HTERT RPE-1 (cell line): ENCODE measurements around the gene HBE1.
"Not testable (repeated sequence)": the region's sequence is repeated elsewhere in the genome, so short reads cannot be mapped to it uniquely, and the experiment has no call there.

Source experiments
- in situ Hi-C: fragments of 300-500 bp; cut with MboI; formaldehyde crosslinking; loops from 4 replicates; pipeline ENCODE4 v1.14.3; 2020; ENCODE audit warnings: low sequenced_read_pairs

The HBE1 gene

DNA sequence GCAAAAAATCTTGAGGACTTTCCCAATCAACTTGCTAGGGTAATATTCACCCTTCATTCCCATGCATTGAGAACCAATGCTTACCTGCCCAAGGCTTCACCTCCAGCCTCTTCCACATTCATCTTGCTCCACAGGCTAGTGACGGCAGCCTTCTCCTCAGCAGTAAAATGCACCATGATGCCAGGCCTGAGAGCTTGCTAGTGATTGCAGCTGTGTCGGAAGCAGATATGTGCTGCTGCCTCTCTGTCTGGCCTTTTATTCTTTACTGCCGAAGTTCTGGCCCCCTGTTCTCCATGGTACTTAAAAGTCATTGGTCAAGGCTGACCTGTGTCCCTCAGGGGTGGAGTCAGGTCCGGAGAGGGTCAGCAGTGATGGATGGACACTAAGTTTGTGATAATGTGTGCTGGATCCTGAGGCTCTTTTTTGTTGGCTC lies at the start of gene HBE1:
HBE1 (minus strand) TSS at position 231 of the 433 bp plus-strand sequence; CDS start at position 176, 55 bp downstream.
- in situ Hi-C loops = no loop called here

DNA sequence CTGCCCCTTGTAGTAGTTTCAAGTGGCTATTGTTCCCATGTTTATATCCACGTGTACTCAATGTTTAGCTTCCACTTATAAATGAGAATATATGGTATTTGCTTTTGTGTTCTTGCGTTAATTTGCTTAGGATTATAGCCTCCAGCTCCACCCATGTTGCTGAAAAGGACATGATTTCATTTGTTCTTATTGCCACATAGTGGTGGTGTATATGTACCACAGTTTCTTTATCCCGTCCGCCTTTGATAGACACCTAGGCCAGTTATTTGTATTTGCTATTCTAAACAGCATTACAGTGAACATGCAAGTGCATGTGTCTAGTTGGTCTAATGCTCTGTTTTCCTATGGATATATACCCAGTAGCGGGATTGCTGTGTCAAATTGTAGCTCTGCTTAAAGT lies 47.5 kb upstream of the HBE1 start:
- in situ Hi-C loops = no loop called here

DNA sequence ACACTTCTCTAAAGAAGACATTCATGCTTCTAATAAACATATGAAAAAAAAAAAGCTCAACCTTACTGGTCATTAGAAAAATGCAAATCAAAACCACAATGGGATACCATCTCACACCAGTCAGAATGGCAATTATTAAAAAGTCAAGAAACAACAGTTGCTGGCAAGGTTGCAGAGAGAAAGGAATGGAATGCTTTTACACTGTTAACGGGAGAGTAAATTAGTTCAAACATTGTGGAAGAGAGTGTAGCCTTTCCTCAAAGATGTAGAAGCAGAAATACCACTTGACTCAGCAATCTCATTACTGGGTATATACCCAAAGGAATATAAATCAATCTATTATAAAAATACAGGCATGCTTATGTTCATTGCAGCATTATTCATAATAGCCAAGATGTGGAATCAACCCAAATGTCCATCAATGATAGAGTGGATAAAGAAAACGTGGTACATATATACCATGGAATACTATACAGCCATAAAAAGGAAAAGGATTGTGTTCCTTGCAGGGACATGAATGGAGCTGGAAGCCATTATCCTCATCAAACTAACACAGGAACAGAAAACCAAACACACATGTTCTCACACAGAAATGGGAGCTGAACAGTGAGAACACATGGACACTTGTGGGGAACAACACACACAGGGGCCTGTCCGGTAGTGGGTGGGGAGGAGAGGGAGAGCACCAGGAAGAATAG lies 43.7 kb upstream of the HBE1 start:
- in situ Hi-C loops = not testable (repeated sequence)

DNA sequence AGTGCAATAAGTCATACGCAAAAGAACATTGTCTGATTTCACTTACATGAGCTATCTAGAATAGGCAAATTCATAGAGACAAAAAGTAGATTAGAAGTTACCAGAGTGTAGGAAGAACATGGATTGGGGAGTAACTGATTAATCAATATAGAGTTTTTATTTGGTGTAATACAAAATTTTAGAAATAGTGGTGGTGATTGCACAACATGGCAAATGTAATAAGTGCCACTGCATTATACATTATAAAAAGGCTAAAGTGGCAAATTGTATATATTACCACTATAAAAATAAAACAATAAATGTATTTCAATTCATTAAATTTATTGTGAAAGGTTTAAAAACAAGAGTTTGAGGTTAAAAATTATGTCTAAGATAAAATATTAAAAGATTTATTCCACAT lies 40.7 kb upstream of the HBE1 start:
- in situ Hi-C loops = no loop called here

DNA sequence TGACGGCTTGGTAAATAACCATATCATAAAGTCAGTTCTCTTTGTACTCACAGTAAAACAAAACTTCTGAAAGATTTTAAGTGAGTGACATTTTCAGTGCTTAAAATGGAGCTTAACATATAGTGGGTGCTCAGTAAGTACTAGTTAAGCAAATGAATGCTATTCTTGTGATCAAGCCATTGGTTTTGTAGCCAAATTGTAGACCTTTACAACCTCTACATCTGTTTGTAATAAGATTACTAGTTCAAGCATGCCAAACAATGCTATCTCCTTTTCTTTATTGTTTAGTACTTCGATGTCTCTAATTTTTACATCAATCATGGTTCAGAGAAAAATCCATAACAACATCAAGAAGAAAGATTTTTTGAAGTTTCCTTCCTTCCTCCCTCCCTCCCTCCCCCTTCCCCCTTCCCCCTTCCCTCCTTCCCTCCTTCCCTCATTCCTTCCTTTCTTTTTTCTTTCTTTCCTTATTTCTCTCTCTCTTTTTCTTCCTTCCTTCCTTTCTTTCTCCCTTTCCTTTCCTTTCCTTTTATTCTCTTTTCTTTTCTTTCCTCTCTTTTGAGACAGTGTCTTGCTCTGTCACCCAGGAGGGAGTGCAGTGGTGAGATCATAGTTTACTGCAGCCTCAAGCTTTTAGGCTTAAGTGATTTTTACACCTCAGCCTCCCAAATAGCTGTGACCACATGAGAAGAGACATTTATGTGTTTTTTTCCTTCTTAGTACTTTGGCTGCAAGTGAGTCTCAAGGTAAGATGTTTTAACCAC lies 37.7 kb upstream of the HBE1 start:
- in situ Hi-C loops = no loop called here

DNA sequence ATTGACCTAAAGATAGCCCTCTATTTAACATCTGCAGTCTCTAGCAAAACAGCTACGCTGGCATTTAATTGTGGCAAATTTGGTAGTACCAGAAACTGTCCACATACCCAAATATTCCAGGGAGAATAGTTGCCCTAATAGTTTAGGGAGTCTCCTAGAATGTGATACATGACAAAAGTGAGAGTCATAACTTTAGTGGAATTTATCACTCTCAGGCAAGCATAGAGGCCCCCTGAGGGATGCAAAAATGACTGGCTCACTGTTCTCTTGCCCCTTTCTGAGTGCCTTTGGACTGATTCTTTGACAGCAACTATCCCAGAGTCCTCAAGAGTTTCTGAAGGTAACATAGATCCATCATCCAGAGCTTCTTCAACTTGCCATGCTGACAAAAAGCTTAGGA lies 34.3 kb upstream of the HBE1 start:
- in situ Hi-C loops = no loop called here

DNA sequence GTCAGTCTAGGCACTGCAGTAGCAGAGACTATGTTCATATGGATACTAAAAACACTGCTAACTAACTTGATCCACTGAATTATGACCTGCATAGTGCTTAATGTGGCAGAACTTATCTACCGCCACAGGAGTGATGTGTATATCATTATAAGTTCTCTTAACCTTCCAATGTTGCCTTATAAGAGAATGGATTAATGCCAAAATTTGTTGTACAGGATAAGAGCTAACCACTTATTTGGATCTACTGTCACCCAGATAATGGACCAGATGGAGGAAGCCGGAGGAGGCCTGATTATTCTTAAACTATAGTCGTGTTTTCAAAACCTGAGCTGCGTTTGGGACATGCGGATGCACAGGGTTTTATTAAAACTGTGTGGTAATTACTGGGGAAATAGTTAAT lies 33.9 kb upstream of the HBE1 start:
- in situ Hi-C loops = no loop called here

DNA sequence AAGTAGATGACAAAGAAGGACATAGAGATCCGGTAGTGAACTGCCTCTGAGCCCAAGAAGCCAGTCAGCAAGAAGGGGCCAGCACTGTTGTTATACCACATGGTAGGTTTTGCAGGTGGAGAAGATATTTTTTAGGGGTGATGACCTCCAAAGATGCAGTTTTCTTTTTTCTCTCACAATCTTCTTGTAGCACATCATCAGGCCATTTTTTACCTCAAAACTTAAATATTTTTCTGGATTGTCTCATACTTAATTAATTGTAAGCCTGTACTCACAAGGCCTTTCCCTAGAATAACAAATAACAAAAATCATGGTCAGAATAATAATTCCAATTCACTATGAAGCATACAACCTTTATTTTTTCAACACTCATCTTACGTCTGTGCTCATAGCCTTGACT lies 32.1 kb upstream of the HBE1 start, which contains the start of gene OR51B4:
OR51B4 (minus strand) TSS at position 101 of the 400 bp plus-strand sequence; CDS start at position 101, 0 bp downstream.
- in situ Hi-C loops = no loop called here

DNA sequence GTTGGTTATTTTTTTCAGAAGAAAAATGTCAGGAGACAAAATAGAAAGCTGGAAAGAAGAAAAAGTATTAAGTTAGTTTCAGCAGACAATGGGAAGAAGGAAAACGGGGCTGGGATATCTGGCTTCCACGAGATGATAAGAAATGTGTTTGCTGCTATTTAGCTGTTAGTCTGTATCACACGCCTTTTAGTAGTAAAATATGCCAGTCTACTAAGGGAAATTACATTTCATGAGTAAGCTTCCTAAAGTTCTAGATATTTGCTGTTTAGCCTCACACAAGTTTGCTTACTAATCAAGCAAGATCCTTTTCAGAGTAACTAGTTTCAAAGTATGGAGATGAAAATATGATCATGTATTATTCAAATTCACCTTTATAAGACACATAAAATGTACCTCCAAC lies 30.5 kb upstream of the HBE1 start:
- in situ Hi-C loops = no loop called here

DNA sequence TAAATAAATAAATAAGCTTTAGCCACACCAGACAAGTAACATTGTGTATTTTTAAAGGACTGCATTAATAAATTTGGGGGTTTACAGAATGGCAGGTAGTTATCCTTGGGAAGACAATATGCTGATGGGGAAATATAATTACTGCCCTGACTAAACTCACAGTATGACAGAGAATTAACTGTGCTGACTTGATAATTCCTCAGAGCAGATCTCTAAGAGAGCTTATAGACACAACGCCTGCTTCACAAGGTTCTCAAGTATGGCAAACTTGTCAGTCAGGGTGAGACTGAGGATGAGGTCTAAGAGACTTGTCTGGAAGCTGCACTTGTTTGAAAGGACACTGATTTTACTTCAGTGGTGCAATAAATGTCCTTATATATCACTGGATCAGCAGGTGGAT lies 28.7 kb upstream of the HBE1 start:
- in situ Hi-C loops = no loop called here

DNA sequence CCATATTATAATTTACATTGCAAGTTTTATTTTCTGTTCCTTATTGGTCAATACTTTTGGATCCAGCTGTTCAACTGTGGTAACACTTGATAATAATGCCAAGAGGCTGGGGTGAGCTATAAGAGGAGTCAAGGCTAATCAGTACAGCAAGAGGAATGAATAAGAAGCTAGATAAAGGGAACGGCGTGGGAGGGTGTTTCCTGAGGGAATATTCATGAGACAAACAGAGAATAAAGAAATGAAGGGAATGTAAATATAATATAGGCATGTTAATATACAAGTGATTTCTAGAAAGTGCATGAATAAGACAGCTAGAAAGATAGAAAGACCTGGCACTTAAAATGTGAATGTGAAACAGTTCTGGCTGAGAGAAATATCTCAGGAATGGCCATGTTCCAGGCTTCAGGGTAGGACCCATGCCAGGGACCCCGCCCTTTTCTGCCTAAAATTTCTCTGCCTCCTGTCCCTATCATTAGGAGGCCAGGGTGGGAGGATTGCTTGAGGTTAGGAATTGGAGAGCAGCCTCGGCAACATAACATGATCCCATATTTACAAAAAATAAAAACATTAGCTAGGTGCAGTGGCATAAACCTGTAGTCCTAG lies 28.1 kb upstream of the HBE1 start:
- in situ Hi-C loops = no loop called here

DNA sequence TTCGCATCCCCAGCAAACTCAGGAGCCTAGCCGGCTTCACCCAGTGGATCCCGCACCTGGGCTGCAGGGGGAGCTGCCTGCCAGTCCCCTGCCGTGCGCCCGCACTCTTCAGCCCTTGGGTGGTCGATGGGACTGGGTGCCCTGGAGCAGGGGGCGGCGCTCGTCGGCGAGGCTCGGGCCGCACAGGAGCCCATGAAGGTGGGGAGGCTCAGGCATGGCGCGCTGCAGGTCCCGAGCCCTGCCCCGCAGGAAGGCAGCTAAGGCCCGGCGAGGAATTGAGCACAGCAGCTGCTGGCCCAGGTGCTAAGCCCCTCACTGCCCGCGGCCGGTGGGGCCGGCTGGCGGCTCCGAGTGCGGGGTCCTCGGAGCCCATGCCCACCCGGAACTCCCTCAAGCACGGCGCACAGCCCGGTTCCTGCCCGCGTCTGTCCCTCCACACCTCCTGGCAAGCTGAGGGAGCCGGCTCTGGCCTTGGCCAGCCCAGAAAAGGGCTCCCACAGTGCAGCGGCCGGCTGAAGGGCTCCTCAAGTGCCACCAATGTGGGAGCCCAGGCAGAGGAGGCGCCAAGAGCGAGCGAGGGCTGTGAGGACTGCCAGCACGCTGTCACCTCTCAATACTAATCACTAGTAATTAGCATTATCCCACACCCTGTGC lies 24.7 kb upstream of the HBE1 start:
- in situ Hi-C loops = not testable (repeated sequence)

DNA sequence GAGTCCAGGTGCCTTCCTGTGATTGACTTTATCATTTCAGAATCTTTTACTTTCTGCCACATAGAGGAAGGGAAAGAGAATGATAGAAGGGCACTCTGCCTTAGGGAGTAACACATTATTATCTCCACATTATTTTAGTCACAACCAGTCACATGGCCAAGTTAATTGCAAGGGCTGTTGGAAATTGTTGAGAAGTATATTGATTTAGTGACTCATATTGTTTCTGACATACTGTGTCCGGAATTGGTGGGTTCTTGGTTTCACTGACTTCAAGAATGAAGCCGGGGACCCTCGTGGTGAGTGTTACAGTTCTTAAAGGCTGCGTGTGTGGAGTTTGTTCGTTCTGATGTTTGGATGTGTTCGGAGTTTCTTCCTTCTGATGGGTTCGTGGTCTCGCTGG lies 23.3 kb upstream of the HBE1 start:
- in situ Hi-C loops = no loop called here

DNA sequence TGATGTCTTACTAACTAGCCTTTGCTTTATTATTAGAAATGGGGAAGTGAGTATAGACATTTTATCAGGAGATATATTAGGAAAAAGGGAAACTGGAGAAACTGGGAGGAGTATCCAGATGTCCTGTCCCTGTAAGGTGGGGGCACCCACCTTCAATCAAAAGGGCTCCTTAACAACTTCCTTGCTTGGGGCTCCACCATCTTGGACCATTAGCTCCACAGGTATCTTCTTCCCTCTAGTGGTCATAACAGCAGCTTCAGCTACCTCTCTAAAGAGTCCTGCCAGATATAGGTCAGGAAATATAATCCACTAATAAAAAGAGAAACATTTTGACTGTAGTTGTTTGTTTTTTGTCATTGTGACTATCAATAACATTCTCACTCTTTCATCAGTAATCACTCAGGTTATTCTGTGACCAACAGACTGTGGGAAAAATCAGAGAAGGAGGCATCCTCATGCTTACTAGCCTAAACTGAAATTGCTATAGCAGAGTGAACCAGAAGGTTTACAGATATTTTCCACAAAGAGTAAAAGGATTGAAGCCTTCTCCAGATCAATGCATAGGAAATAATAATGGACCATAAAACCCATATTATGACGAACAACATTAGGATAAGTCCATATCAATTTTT lies 21.6 kb upstream of the HBE1 start:
- in situ Hi-C loops = no loop called here

DNA sequence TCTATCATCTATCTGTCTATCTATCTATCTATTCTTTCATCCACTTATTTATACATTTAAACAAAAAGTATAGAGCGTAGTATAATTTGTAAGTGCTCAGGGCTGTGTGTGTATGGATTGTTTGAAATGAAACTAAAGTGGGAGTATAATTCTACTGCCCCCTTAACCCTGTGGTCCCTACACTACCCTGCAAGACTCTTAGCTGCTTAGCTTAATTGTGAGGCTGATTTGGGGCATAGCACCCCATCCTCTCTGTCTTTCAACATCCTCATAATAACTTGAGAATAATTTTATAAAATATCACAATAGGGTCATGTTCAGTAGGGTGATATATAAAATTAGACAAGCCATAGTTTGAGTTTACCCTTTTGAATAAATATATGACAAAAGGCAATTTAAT lies 20.4 kb upstream of the HBE1 start:
- in situ Hi-C loops = no loop called here

DNA sequence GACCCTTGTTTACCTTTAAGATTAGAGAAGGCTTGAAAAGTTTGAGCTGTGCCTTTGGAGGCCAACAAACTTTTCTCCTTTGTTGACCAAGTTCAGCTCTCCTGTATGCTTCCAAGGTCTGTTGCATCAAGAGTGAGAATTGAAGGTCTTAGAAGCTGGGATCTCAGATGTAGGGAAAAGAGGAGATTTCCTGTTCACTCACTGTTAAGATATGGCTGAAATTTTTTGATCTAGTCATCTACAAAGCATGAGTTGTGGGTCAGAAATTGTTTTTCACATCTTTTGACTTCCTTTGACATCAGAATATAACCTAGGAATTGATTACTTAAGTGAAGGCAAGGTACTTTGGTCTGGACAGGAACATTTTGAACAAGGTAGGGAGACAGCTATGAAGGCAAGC lies 20.0 kb upstream of the HBE1 start:
- in situ Hi-C loops = no loop called here

DNA sequence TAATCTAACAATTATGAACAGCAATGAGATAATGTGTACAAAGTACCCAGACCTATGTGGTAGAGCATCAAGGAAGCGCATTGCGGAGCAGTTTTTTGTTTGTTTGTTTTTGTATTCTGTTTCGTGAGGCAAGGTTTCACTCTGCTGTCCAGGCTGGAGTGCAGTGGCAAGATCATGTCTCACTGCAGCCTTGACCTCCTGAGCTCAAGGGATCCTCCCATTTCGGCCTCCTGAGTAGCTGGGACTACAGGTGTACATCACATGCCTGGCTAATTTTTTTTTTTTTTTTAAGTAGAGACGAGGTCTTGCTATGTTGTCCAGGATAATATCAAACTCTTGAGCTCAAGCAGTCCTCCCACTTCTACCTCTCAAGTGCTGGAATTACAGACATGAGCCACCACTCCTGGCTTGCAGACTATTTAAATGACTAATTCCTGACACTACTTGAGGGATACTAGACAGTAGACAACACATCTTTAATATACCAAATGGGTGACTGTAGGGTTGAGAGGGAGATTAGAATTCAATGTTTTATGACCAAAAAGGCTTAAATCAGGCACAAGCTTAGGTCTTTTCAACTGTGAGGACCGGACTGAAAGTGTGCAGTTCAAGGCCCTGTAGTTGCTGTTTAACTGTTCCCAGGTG lies 19.3 kb upstream of the HBE1 start:
- in situ Hi-C loops = no loop called here

DNA sequence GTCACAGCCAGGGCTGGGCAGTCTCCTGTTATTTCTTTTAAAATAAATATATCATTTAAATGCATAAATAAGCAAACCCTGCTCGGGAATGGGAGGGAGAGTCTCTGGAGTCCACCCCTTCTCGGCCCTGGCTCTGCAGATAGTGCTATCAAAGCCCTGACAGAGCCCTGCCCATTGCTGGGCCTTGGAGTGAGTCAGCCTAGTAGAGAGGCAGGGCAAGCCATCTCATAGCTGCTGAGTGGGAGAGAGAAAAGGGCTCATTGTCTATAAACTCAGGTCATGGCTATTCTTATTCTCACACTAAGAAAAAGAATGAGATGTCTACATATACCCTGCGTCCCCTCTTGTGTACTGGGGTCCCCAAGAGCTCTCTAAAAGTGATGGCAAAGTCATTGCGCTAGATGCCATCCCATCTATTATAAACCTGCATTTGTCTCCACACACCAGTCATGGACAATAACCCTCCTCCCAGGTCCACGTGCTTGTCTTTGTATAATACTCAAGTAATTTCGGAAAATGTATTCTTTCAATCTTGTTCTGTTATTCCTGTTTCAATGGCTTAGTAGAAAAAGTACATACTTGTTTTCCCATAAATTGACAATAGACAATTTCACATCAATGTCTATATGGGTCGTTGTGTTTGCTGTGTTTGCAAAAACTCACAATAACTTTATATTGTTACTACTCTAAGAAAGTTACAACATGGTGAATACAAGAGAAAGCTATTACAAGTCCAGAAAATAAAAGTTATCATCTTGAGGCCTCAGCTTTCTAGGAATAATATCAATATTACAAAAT lies 18.6 kb upstream of the HBE1 start:
- in situ Hi-C loops = no loop called here

DNA sequence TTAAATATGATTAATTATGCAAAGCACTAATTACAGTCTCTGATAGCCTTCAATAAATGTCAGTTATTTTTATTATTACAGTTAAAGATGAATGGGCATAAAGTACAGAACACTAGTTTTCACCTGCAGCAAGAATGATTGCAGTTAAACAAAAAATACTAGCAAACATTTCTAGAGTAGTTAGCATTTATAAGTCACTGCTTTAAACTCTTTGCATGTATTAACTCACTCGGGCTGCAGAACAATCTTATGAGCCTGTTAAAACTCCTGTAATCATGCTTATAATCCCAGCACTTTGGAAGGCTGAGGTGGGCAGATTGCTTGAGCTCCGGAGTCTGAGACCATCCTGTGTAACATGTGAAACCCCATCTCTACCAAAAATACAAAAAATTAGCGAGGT lies 17.2 kb upstream of the HBE1 start:
- in situ Hi-C loops = no loop called here

DNA sequence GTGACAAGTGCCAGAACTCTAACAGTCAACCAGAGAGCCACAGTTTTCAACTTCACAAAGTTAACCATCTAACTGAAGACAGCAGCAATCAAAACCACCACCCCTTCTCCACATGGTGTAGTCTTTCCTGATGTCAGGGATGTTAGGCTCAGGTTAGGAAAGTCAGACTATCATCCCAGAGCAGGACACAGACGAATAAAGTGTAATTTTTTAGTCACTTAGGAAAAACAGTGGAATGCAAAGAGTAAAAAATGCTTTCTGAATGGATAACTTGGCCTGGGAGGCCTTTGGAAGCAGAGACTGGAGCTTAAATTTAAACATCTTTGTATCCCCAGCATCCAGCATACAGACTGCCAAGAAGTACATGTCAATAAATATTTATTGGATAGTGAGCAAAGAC lies 16.6 kb upstream of the HBE1 start:
- in situ Hi-C loops = no loop called here
